GM21825 (cell line): ENCODE results near the gene MACF1.
A peak's percentile ranks its signal among the peaks of the same experiment; 100 is the strongest.

Source experiments
- ATAC-seq: cut with Tn5 transposase; IDR thresholded peaks from one replicate; pipeline ENCODE4 v1.9.1; 2021; ENCODE audit warnings: mild to moderate bottlenecking, moderate library complexity; ENCODE audit not compliant: unreplicated experiment

The MACF1 gene

GRCh38 chr1:39294531-39294930 is 90.0 kb downstream of the MACF1 start:
- ATAC-seq: no peak

GRCh38 chr1:39295901-39296300 is 91.4 kb downstream of the MACF1 start:
- ATAC-seq: no peak

- ATAC-seq: no peak
These were observed 93.1 kb downstream of the MACF1 start for GRCh38 chr1:39297551-39297950.

GRCh38 chr1:39301606-39302005 is 97.1 kb downstream of the MACF1 start:
- ATAC-seq: no peak

DNA sequence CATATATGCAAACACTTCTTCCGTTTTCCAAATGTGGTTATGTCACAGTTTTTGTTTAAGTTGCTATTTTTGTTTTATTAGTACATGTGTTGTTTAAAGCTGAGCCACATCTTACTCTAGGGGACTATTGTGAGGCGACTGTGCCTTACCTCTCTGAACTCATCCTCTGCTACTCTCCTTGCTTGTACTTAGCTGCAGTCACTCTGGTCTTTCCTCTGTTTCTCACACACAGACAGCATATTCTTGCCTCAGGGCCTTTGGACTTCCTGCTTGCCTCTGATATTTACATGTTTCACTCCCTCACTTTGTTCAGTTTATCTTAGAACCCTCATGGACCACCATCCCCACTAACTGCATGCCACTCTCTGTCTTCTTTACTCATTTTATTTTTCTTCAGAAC is 101.1 kb downstream of the MACF1 start:
- no peak for ATAC-seq

DNA sequence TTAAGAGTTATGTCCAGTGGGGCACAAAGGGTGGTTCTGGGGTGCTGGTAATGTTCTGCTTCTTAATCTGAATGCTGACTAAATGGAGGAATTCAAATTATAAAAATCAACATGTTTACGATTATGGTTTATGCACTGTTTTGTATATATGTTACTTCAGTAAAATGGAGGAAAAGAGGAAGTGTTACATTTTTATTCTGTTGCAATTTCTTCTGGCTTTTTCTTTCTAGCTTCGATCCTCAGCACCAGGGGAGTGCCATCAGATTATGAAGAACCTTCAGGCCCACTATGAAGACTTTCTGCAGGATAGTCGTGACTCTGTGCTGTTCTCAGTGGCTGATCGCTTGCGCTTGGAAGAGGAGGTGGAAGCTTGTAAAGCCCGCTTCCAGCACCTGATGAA is 105.5 kb downstream of the MACF1 start:
- no peak for ATAC-seq

DNA sequence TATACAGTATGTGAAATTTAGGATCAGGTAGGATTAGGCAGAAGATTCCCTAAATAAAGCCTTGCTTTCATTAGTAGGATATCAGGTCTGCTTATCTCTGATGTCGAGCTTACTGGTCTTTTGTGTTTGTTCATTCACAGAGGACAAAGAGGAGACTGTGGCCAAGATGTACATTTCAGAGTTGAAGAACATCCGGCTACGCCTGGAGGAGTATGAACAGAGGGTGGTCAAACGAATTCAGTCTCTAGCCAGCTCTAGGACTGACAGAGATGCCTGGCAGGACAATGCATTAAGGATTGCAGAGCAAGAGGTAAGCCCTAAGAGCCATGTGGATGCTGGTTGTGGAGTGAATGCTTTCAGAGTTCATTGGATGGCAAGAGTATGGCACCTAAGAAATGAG is 106.2 kb downstream of the MACF1 start:
- ATAC-seq: no peak

GRCh38 chr1:39317111-39317510 is 112.6 kb downstream of the MACF1 start:
- no peak for ATAC-seq

- ATAC-seq: no peak
These were observed 113.6 kb downstream of the MACF1 start for GRCh38 chr1:39317910-39318633.

DNA sequence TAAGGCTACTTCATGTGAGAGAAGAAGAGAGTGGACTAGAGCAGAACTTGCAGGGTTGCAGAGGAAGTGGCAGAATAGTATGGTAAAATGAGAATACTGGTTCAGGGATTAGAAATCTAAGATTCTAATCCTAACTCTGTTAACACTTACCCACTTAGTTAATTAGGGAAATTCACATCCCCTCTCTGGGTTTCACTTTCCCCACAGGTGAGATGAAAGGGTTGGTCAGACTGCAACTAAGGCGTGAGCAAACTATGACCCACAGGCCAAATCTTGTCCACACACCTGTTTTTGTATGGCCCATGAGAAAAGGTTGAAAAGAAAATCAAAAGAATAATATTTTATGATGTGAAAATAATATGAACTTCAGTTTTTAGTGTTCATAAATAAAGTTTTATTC is 117.5 kb downstream of the MACF1 start:
- peak; percentile 55 for ATAC-seq

- no peak for ATAC-seq
These were observed 117.9 kb downstream of the MACF1 start for GRCh38 chr1:39322431-39322830.

DNA sequence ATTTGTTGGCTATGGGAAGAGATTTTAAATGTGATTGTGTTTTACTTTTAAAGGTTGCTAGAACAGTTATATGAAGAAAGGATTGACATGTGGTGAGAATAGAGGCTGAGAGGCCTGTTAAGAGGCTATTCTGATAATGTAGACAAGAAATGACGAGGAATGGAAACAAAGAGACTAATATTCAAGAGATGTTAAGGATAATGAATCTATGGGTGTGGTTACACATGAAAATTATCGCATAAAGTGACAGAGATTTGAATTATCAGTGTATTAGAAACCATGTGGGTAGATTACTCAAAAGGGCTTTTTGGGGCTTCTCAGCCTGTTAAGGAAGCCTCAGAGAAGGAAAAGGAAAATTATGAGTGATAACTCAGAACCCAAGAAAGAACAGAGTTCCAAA is 120.4 kb downstream of the MACF1 start:
- ATAC-seq: no peak

GRCh38 chr1:39326836-39327235 is 122.3 kb downstream of the MACF1 start:
- no peak for ATAC-seq

DNA sequence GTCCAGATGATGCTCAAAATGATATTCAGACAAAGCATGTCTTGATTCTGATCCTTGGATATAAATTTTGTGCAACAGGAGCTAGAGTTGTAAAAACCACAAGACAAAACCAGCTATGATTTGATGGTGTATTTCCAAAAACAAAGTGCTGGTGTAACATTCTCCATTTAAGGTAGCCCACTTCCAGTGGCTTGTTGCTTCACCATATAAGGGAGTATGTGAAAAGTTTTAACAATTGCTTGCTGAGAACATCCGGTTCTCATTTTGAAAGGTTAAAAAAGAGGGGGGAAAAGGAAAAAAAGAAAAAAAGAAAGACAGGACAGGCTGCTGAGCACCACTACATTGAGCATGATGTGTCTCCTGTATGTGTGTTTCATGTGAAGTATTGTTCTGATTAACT is 123.6 kb downstream of the MACF1 start:
- ATAC-seq: no peak

DNA sequence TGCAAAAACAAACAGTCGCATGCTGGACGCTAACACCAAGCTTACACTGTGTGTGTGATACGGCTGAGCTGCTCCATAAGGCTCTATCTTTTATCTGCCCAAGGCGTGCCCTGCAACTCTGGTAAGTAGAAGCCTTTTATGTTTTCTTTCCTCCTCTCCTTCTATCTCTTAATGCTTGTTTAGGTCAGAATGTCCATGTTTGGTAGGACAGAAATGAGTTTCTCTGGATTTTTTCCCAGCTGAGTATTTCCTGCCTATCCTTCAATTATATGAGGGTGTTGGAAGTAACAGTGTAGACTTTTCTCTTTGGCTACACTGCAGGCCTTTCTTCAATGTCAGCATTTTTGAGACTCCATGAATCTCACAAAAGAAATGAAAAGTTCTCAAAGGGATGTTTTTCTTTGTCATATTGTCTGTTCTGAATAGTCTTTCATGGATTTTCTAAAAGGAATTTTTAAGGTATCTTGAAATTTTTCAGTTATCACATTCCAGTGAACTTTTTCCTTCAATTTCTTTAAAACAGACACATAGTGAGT is 124.2 kb downstream of the MACF1 start:
- no peak for ATAC-seq

- ATAC-seq: no peak
These were observed 127.2 kb downstream of the MACF1 start for GRCh38 chr1:39331647-39332046.

GRCh38 chr1:39332291-39332690 is 127.8 kb downstream of the MACF1 start:
- ATAC-seq: no peak

DNA sequence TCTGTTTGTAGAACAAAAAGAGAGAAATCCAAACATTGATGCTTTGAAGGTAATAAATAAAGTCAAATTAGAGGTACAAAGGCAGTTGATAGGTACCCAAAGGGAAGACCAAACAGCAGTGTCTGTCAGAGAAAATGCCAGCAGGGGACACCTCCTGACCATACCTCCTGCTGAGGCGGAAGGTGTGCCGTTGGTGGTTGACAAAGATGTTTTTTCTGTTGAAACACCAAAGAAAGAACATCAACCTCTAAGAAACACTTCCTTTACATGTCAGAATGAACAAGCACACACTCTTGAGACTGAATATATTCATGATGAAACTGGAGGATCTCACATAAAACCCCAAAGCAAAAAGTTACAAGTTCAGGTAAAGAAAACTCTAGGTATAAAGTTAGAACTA is 128.3 kb downstream of the MACF1 start:
- no peak for ATAC-seq

- no peak for ATAC-seq
These were observed 128.8 kb downstream of the MACF1 start for GRCh38 chr1:39333296-39333695.

DNA sequence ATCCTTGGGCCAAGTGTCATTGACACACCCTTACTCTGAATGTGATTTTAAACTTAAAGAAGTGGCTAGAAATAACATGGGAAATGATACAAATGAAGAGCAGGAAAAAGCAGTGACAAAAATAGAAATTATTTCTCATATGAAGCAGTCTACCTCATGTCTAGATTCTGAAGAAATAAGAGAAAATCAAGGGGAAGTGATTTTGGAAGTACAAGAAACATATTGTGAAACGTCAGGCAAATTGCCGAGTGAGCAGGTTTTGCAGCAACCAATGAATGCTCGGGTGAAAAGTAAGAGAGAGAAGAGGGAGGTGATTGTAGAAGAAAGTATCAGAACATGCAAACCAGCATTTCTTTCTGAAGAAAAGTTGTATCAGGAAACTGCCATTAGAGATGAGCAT is 130.7 kb downstream of the MACF1 start:
- ATAC-seq: no peak

DNA sequence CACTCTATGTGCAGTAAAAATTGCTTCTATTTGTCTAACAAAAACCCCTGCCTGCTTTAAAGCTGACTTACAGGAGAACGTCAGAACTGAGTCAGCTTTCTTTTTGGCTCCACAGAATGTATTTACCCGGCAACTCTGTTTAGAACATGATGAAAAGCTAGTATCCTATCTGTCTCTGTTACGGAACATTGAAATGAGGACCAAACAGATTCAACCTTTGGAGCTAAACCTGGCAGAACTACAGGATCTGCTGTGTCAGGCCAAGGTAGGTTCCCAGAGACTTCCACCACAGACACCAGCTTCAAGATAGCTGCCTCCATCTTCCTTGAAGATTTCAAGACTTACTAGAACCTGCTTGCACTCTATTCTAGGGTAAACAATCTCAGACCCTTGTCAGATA is 132.6 kb downstream of the MACF1 start:
- no peak for ATAC-seq

DNA sequence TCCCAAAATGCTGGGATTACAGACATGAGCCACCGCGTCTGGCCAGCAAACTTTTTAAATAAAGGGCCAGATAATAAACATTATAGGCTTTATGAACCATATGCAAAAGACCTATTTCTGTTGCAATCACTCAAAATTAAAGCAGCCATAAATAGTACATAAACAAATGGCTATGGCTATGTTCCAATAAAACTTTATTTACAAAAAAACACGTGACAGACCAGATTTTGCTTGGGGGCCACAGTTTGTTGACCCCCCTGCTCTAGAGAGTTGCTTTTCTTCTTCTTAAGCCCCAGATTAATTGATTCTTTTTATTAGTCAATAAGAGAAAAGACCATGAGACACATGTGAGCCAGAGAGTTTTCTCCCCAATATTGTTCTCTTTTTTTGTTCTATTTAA is 138.3 kb downstream of the MACF1 start:
- ATAC-seq: no peak
